ENCODE measurements around the gene NUDT9.
"Not testable (repeated sequence)": the region's sequence is repeated elsewhere in the genome, so short reads cannot be mapped to it uniquely, and the experiment has no call there.

NUDT9 gene

GRCh38 chr4:87410157-87410556 lies 12.2 kb upstream of the NUDT9 start:
- DNase-seq, result no peak

- DNase-seq, result no peak
Observed at GRCh38 chr4:87410679-87411078, 11.7 kb upstream of the NUDT9 start.

DNA sequence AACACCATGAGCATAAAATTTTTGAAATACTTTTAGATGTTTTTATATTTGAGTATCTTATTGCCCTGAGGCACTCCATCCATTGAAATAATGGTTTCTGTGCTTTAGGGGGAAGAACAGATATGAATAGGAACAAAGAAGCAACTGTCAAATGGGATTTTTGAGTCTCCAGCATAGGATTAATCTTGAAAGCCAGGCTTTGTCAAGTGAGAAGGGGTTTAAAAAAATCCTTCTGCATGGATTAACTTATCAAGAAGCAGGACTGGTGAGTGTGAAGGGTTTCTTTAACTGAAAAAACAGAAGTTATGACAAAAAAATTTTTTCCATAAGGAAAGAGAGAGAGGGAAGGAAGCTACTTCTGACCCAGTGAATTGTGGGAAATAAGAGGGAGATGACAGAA lies 7.6 kb upstream of the NUDT9 start:
- no peak for DNase-seq

DNA sequence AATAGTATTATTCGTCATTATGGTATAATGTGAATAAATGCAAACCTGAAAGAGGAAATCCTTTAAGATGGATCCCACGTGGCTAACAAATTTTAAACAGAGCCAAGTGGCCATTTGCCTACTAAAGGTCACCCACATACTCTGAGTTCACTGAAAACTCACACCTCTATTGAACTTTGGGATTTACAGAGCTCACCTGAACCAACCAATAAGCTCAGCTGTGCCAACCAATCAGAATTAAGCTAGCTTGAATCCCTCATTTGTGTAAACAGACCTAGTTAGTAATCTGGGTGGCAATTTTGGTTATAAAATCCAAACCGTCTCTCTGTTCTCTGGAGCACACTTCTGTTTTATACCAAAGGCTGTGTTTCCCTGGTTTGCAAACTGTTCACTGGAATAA lies 5.4 kb upstream of the NUDT9 start:
- no peak for DNase-seq

DNA sequence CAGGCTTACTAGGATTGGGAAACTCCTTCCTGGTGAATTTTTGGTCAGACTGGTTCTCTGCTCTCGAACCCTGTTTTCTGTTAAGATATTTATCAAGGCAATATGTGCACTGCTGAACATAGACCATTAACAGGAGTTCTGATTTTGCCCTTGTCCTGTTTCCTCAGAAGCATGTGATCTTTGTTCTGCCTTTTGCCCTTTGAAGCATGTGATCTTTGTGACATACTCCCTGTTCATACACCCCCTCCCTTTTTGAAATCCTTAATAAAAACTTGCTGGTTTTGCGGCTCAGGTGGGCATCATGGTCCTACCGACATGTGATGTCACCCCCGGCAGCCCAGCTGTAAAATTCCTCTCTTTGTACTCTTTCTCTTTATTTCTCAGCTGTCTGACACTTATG lies 4.0 kb upstream of the NUDT9 start:
- DNase-seq, result not testable (repeated sequence)

- no peak for DNase-seq
Observed at GRCh38 chr4:87419578-87420249, 2.7 kb upstream of the NUDT9 start.

DNA sequence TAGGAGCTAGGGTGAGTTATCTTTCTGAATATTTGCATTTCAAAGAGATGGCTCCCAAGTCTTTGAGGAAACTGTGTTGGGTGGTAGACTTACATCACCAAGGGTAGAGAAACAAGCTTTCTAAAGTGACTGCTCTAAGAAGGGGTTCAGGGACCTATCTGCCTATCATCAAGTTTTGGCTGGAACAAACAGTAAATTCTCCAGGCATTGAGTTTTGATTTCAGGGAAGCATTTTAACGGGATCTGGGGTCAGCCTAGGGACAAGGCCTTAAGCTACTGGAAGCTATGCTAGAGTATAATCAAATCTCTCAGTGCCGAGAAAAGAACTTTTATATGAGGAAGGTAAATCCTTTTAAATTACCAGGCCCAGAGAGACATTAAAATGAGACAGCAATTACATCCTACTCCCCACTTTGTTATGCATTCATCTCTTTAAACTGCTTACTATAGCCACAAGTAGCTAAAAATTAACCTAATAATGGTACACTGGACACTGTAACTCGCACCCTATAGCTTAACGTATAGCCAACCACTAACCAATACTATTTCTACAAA lies 2.0 kb upstream of the NUDT9 start:
- DNase-seq, result no peak

DNA sequence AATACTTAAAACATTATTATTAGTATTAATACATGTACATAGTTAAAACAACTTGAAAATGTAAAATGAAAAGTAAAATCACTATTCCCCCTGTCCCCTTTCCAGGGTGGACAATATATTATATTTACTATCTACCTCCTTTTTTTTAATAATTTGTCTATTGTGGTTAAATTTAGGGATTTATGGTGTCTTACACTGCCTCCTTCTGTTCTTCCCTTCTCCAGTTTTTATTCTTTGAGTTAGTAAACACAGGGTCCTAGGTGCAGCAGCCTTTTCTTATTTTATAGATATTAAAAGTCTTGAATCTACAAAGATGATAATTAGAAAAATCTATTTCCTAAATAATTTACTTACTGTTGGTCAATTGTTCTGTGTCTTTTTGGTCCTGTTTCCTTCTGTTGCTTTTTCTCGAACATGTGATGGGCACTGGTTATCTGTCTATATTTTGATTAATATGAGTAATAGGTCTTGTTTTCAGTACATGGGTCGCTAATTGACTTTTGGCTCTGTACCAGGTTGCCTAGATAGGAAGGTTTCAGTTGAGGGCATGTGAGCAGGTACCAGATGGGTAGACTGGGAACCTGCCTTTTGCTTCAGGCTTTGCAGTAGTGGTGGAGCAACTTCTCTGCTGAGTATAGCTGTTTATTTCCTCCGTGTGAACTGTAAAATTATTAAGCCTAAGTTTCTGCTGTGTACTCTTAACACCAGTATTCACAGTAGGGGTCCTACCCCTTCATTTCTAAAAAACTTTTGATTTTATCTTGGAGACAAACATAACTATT lies 1.1 kb downstream of the NUDT9 start:
- no peak for DNase-seq

- not testable (repeated sequence) for DNase-seq
Observed at GRCh38 chr4:87424099-87424543, 1.7 kb downstream of the NUDT9 start.

DNA sequence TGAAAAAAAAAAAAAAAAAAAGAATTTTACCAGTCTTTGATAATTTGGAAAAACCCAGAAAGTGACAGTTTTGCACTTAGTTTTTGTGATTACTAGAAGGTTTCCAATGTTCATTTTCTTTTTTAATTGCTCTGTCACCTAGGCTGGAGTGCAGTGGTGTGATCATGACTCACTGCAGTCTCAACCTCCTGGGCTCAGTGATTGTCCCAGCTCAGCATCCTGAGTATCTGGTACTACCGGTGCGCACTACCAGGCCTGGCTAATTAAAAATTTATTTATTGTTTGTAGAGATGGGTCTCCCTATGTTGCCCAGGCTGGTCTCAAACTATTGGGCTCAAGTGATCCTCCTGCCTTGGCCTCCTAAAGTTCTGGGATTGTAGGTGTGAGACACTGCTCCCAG lies 3.3 kb downstream of the NUDT9 start:
- no peak for DNase-seq

GRCh38 chr4:87426865-87427517 lies 4.6 kb downstream of the NUDT9 start:
- no peak for DNase-seq

DNA sequence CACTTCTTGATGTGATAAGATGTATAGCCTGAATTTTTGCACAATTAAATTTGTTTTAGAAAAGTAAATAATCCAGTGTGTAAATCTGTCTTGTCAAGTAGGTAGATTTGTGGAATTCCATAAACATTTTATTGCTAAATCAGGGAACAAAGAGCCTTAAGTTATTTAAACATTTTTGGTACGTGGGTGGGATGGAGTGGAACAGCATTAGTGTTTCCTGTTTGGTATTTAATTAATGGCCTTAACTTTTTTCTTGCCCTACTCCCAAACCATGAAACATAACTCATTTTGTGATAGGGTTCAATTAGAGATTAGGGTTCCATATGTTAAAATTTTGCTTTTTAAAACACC lies 5.1 kb downstream of the NUDT9 start:
- no peak for DNase-seq

GRCh38 chr4:87428979-87429378 lies 6.6 kb downstream of the NUDT9 start:
- no peak for DNase-seq

GRCh38 chr4:87430038-87430437 lies 7.7 kb downstream of the NUDT9 start:
- no peak for DNase-seq

DNA sequence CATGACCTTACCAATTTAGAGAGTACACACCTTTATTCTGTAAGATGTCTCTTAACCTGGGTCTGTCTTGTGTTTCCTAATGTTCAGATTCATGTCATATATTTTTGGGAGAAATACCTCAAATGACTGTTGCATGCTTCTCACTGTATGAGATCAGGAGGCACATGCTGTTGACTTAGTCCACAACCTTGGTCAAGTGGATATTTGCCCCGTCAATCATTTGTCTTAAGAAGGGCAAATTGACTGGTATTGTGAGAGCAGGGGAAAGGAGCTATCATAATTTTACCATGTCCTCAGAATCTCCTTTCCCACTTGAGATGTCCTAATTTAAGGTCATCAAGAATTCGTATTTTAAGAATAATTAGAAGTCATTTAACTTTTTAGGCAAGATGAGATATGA lies 11.0 kb downstream of the NUDT9 start:
- no peak for DNase-seq

- DNase-seq, result no peak
Observed at GRCh38 chr4:87442889-87443288, 20.5 kb downstream of the NUDT9 start.

DNA sequence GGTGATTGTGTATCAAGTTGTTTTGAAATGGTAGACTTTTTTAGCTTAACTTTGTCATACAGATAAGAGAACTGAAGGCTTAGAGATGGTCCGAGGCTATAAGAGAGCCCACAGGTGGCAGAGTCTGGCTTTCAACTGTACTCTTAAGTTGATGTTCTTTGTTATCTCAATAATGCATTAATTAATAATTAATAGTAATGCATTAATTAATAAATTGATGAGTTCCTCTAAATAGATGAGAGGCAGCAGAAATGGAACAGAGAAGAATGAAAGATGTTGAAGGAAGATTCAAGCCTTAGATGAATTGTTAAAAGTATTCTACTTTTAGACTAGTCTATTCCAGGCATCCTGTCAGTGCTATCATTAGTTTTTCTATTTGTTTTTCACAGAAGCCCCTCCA lies 22.4 kb downstream of the NUDT9 start:
- DNase-seq, result no peak

DNA sequence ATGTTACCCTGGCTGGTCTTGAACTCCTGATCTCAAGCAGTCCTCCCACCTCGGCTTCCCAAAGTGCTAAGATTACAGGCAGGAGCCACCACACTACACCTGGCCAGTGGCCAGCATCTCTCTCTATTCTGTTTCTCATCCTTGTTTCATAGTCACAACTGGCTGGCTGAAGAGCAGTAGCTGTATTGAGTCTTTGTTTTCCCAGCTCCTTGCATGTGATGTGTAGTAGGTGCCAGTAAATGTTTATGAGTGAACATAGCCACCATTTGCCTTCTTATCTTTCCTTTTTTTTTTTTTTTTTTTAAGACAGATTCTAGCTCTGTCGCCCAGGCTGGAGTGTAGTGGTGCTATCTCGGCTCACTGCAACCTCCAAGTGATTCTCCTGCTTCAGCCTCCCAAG lies 23.6 kb downstream of the NUDT9 start:
- no peak for DNase-seq

- not testable (repeated sequence) for DNase-seq
Observed at GRCh38 chr4:87446375-87446774, 24.0 kb downstream of the NUDT9 start.

- DNase-seq, result no peak
Observed at GRCh38 chr4:87451537-87451936, 29.2 kb downstream of the NUDT9 start.

- no peak for DNase-seq
Observed at GRCh38 chr4:87458913-87459312, 36.5 kb downstream of the NUDT9 start.

DNA sequence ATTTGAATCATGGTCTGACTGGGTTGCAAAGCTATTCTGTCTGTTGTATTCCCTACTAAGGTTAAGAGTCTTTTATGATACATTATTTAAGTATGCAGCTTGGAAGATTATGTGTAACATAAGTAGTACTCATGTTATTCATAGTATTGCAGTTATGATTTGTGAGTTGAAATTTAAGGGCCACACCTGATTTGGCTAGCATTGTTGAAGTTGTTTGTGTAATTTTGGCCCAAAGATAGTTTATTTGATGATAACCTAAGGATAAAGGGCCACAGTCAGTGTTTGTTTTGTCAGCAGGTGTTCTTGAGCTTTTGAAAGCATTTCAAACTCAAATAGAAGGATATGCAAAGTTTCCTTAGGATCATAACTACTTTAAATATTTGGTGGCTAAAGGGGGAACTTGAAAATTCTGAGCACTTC lies 38.9 kb downstream of the NUDT9 start:
- DNase-seq, result no peak

GRCh38 chr4:87462102-87462501 lies 39.7 kb downstream of the NUDT9 start:
- no peak for DNase-seq
